ENCODE data around the gene HOXA13.

GRCh38 chr7:27185854-27186667 is 13.8 kb downstream of the HOXA13 start:
- no peak for TF ChIP-seq EZH2 (IDR thresholded peaks at IDR 0.05; ENCODE audit: low read length)
- no peak for TF ChIP-seq CTCF (optimal IDR thresholded peaks at IDR 0.05 in 1 of 3, IDR thresholded peaks at IDR 0.05 in 1 of 3, conservative IDR thresholded peaks at IDR 0.05 in 1 of 3; ENCODE audit: extremely low read depth in 1 of 3, insufficient read depth in 2 of 3, low read length in 3 of 3)

All from keratinocyte (primary cell).